ENCODE results near the gene ATP6V1D. TPM values are rescaled to one million over a fixed set of nuclear protein-coding genes. Genes with fewer than 3 reads are reported as not detected.

Gene ATP6V1D
- total RNA-seq, 1 donor from 2014 or later, result 41.7 TPM

GRCh38 chr14:67385120-67385519, 25.5 kb upstream of the ATP6V1D start:
- Mint-ChIP-seq H3K9me3 (no peaks in the 10 kb centered on the region), H3K4me3 (no peak overlapping the region), H3K27me3 (ENCODE audit: low read depth) (no peaks in the 10 kb centered on the region), H3K36me3 (peaks cover 31% of the 10 kb centered on the region), H3K4me1 (peaks cover 18% of the 10 kb centered on the region), H3K27ac (peak overlapping the region; percentile 34)
- no peak for DNase-seq (ENCODE audit: low spot score in 2 of 2, unreplicated experiment in 2 of 2)
- TF ChIP-seq CTCF (IDR thresholded peaks at IDR 0.05; ENCODE audit: unreplicated experiment), result no peak

GRCh38 chr14:67377916-67378315, 18.3 kb upstream of the ATP6V1D start:
- Mint-ChIP-seq H3K4me3 (no peak overlapping the region), H3K36me3 (peaks cover 37% of the 10 kb centered on the region), H3K27ac (no peak overlapping the region), H3K9me3 (no peaks in the 10 kb centered on the region), H3K27me3 (ENCODE audit: low read depth) (no peaks in the 10 kb centered on the region), H3K4me1 (no peaks in the 10 kb centered on the region)
- TF ChIP-seq CTCF (IDR thresholded peaks at IDR 0.05; ENCODE audit: unreplicated experiment), result no peak
- no peak for DNase-seq (ENCODE audit: low spot score in 2 of 2, unreplicated experiment in 2 of 2)

DNA sequence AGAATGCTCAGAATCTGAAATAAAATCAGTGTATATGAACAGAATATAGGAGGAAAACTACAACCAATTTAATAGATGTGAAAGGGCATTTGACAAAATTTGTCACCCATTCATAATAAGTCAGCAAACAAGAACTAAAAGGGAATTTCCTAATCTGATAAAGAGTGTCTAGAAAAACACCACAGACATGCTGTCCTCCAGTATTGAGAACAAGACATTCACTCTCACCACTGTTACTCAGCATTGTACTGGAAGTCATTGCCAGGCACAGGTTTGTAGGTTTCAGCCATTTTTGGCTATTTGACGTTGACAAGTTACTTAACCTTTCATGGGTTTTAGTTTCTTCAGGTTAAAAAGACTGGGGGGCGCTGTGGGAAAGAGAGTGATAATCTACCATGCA, 13.7 kb upstream of the ATP6V1D start:
- H3K9me3 Mint-ChIP-seq, result no peaks in the 10 kb centered on the region
- H3K4me3 Mint-ChIP-seq, result no peak overlapping the region
- H3K27ac Mint-ChIP-seq, result no peak overlapping the region
- peaks cover 28% of the 10 kb centered on the region for H3K36me3 Mint-ChIP-seq
- TF ChIP-seq CTCF (IDR thresholded peaks at IDR 0.05; ENCODE audit: unreplicated experiment), result no peak
- H3K27me3 Mint-ChIP-seq (ENCODE audit: low read depth), result no peaks in the 10 kb centered on the region
- DNase-seq (ENCODE audit: low spot score in 2 of 2, unreplicated experiment in 2 of 2), result no peak
- no peaks in the 10 kb centered on the region for H3K4me1 Mint-ChIP-seq

- Mint-ChIP-seq H3K27ac (no peak overlapping the region), H3K4me3 (no peak overlapping the region), H3K36me3 (peaks cover 30% of the 10 kb centered on the region), H3K4me1 (no peaks in the 10 kb centered on the region), H3K27me3 (ENCODE audit: low read depth) (no peaks in the 10 kb centered on the region), H3K9me3 (no peaks in the 10 kb centered on the region)
- TF ChIP-seq CTCF (IDR thresholded peaks at IDR 0.05; ENCODE audit: unreplicated experiment), result no peak
- DNase-seq (ENCODE audit: low spot score in 2 of 2, unreplicated experiment in 2 of 2), result no peak
These were observed 13.2 kb upstream of the ATP6V1D start for GRCh38 chr14:67372833-67373232.

GRCh38 chr14:67371247-67372148, 11.9 kb upstream of the ATP6V1D start:
- TF ChIP-seq CTCF (IDR thresholded peaks at IDR 0.05; ENCODE audit: unreplicated experiment), result no peak
- no peak overlapping the region for H3K4me3 Mint-ChIP-seq
- H3K27me3 Mint-ChIP-seq (ENCODE audit: low read depth), result no peaks in the 10 kb centered on the region
- peaks cover 26% of the 10 kb centered on the region for H3K36me3 Mint-ChIP-seq
- H3K27ac Mint-ChIP-seq, result no peak overlapping the region
- no peaks in the 10 kb centered on the region for H3K9me3 Mint-ChIP-seq
- H3K4me1 Mint-ChIP-seq, result no peaks in the 10 kb centered on the region
- no peak for DNase-seq (ENCODE audit: low spot score in 2 of 2, unreplicated experiment in 2 of 2)
